MM.1S (cell line): ENCODE measurements around the gene MANSC4.

Experiments
- DNase-seq: peaks from one replicate; pipeline ENCODE4 v3.0.0-alpha.2; 2015
- H2AFZ ChIP-seq: fragments of 300-600 bp; sonication (generic); 2 replicates; pipeline ENCODE4 v1.6.0; 2016; ENCODE audit warnings: antibody characterized with exemption, low read length
- H3F3A ChIP-seq: fragments of 300-600 bp; sonication (generic); 2 replicates; pipeline ENCODE4 v1.6.1; 2016; ENCODE audit warnings: mild to moderate bottlenecking, antibody characterized with exemption, low read length, moderate library complexity, mixed read lengths; ENCODE audit not compliant: insufficient read depth
- H3K27ac ChIP-seq: fragments of 300-600 bp; sonication (generic); 2 replicates; pipeline ENCODE4 v1.5.1; 2016; ENCODE audit warnings: mild to moderate bottlenecking, low read length
- H3K27me3 ChIP-seq: fragments of 300-600 bp; sonication (generic); replicated peaks from 2 replicates; pipeline ENCODE4 v1.6.0; 2016; ENCODE audit warnings: low read length; ENCODE audit not compliant: insufficient read depth
- H3K36me3 ChIP-seq: fragments of 300-600 bp; sonication (generic); replicated peaks from 2 replicates; pipeline ENCODE4 v1.6.1; 2016; ENCODE audit warnings: mild to moderate bottlenecking, low read length, mixed read lengths; ENCODE audit not compliant: insufficient read depth
- H3K4me1 ChIP-seq: fragments of 300-600 bp; sonication (generic); 2 replicates; pipeline ENCODE4 v1.6.1; 2016; ENCODE audit warnings: low read length, mixed read lengths
- H3K4me2 ChIP-seq: fragments of 300-600 bp; sonication (generic); 2 replicates; pipeline ENCODE4 v1.6.0; 2016; ENCODE audit warnings: low read depth, low read length
- H3K4me3 ChIP-seq: fragments of 300-600 bp; sonication (generic); 2 replicates; pipeline ENCODE4 v1.5.1; 2016; ENCODE audit warnings: low read length, mixed read lengths
- H3K79me2 ChIP-seq: fragments of 300-600 bp; sonication (generic); 2 replicates; pipeline ENCODE4 v1.6.1; 2016; ENCODE audit warnings: mixed run types, low read length, mixed read lengths
- H3K9ac ChIP-seq: fragments of 300-600 bp; sonication (generic); 2 replicates; pipeline ENCODE4 v1.6.1; 2016; ENCODE audit warnings: low read length, mixed read lengths
- H3K9me2 ChIP-seq: fragments of 300-600 bp; sonication (generic); replicated peaks from 2 replicates; pipeline ENCODE4 v1.6.1; 2016; ENCODE audit warnings: mild to moderate bottlenecking, low read length, mixed read lengths; ENCODE audit not compliant: insufficient read depth
- H3K9me3 ChIP-seq: fragments of 300-600 bp; sonication (generic); replicated peaks from 2 replicates; pipeline ENCODE4 v1.6.1; 2016; ENCODE audit warnings: mild to moderate bottlenecking, low read length, mixed read lengths; ENCODE audit not compliant: insufficient read depth
- H4K20me1 ChIP-seq: fragments of 300-600 bp; sonication (generic); 2 replicates; pipeline ENCODE4 v1.6.1; 2016; ENCODE audit warnings: mild to moderate bottlenecking, low read length, moderate library complexity, mixed read lengths; ENCODE audit not compliant: insufficient read depth
- CTCF ChIP-seq: fragments of 300-600 bp; sonication (generic); IDR thresholded peaks from 2 replicates; pipeline ENCODE4 v1.5.1; 2016; ENCODE audit warnings: antibody characterized with exemption, low read length, mixed read lengths
- EZH2 ChIP-seq: fragments of 300-600 bp; sonication (generic); optimal IDR thresholded peaks from 2 replicates; pipeline ENCODE3; 2017; ENCODE audit warnings: low read depth, mild to moderate bottlenecking, antibody characterized with exemption, low read length, mixed read lengths
- EZH2phosphoT487 ChIP-seq: fragments of 300-600 bp; sonication (generic); IDR thresholded peaks from 2 replicates; pipeline ENCODE4 v1.6.1; 2018; ENCODE audit warnings: antibody characterized with exemption, low read length

The MANSC4 gene

GRCh38 chr12:27733791-27734190, 46.2 kb downstream of the MANSC4 start:
- no peak overlapping the region for H2AFZ ChIP-seq
- H3K4me3 ChIP-seq: no peak overlapping the region
- no peaks in the 10 kb centered on the region for H3K9me3 ChIP-seq
- no peak for TF ChIP-seq EZH2phosphoT487
- no peak for TF ChIP-seq EZH2
- TF ChIP-seq CTCF: no peak
- H3K4me1 ChIP-seq: no peaks in the 10 kb centered on the region
- H3K36me3 ChIP-seq: peaks cover 11% of the 10 kb centered on the region; the same call in 1 of the 2 replicates
- 0 out of 2 replicates have a peak, but pooled peaks cover 3% of the 10 kb centered on the region for H3K79me2 ChIP-seq
- no peak for DNase-seq
- no peaks in the 10 kb centered on the region for H3K27me3 ChIP-seq
- H4K20me1 ChIP-seq: no peaks in the 10 kb centered on the region
- no peaks in the 10 kb centered on the region for H3K9me2 ChIP-seq
- H3F3A ChIP-seq: no peaks in the 10 kb centered on the region
- H3K9ac ChIP-seq: no peak overlapping the region
- no peak overlapping the region for H3K4me2 ChIP-seq
- no peak overlapping the region for H3K27ac ChIP-seq

- peaks cover 12% of the 10 kb centered on the region; the same call in 1 of the 2 replicates for H3K36me3 ChIP-seq
- H3K27ac ChIP-seq: no peak overlapping the region
- TF ChIP-seq EZH2phosphoT487 (no peak), CTCF (peak; percentile 81)
- 0 out of 2 replicates have a peak, but pooled peaks cover 3% of the 10 kb centered on the region for H3K79me2 ChIP-seq
- no peak overlapping the region for H2AFZ ChIP-seq
- peak; percentile 48 for DNase-seq
- no peak overlapping the region for H3K9ac ChIP-seq
- no peaks in the 10 kb centered on the region for H4K20me1 ChIP-seq
- H3K27me3 ChIP-seq: no peaks in the 10 kb centered on the region
- H3K9me3 ChIP-seq: no peaks in the 10 kb centered on the region
- no peak overlapping the region for H3K4me2 ChIP-seq
- no peaks in the 10 kb centered on the region for H3F3A ChIP-seq
- H3K9me2 ChIP-seq: no peaks in the 10 kb centered on the region
- no peaks in the 10 kb centered on the region for H3K4me1 ChIP-seq
- no peak overlapping the region for H3K4me3 ChIP-seq
These were observed 46.9 kb downstream of the MANSC4 start for GRCh38 chr12:27733052-27733656.

GRCh38 chr12:27732281-27732680, 47.8 kb downstream of the MANSC4 start:
- peak; percentile 52 for DNase-seq
- Histone ChIP-seq H3F3A (no peaks in the 10 kb centered on the region), H3K9me2 (no peaks in the 10 kb centered on the region), H3K9ac (no peak overlapping the region), H3K27me3 (no peaks in the 10 kb centered on the region), H3K4me2 (no peak overlapping the region), H3K27ac (no peak overlapping the region), H2AFZ (no peak overlapping the region), H3K79me2 (peaks cover 5% of the 10 kb centered on the region; the same call in 1 of the 2 replicates), H3K4me3 (no peak overlapping the region), H3K4me1 (no peaks in the 10 kb centered on the region), H4K20me1 (no peaks in the 10 kb centered on the region), H3K36me3 (peaks cover 9% of the 10 kb centered on the region; the same call in 1 of the 2 replicates), H3K9me3 (no peaks in the 10 kb centered on the region)
- no peak for TF ChIP-seq EZH2phosphoT487
- peak; percentile 53 for TF ChIP-seq CTCF
